ENCODE results near the gene FGD2. TPM values are rescaled to one million over a fixed set of nuclear protein-coding genes. Genes with fewer than 3 reads are reported as not detected.

The FGD2 gene
- total and polyA plus RNA-seq, 9 of the 15 experiments (the other 6 are each of a cell fraction or from before 2014, with no cell fraction given) = 0.09 TPM; not detected in 8

DNA sequence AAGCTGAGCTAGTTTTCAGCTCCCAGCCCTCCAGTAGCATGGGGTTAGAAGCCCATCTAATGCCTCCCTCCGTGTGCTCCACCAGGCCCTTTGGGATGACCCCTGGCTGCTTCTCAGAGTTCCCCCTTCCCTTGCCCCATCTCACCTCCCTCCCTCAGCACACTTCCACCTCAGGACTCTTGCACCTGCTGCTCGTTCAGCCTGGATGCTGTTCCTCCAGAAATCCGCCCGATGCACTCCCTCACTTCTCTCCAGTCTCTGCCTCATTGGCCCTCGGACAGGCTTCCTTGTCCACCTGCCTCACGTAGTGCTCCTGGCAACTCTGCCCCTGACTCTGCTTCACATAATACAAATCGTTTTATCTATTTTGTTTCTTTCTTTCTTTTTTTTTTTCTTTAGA, 26.8 kb downstream of the FGD2 start:
- peaks cover 12% of the 10 kb centered on the region for H3K9me3 ChIP-seq (replicated peaks; ENCODE audit: control insufficient read depth, insufficient read depth, low read depth, low read length)
- no TSS peak for BruUV-seq (replicated peaks)
- no peak for ATAC-seq
- peaks cover 15 to 44% of the 10 kb centered on the region in 2 experiments for H3K4me1 ChIP-seq (replicated peaks in 1 of 2; ENCODE audit: control insufficient read depth in 2 of 2, insufficient read depth in 2 of 2, low read length in 2 of 2)
- ChIA-PET CTCF (ENCODE audit: low intra/inter-chr PET ratio) (interaction anchor here (0.6 kb wide), 1 partner anchor 121 kb away, joined by 4 read pairs; no protein-coding TSS in a partner anchor), POLR2A (interaction anchor here (0.9 to 7.6 kb wide), 4 partner anchors 17 to 226 kb away, joined by 3 to 128 read pairs (median 3); partner anchors contain the start of genes PIM1 and TMEM217)
- no peak overlapping the region for H3K4me3 ChIP-seq
- H3K36me3 ChIP-seq (ENCODE audit: control insufficient read depth, insufficient read depth, low read length) = no peaks in the 10 kb centered on the region
- no peak overlapping the region for H3K4me2 ChIP-seq (ENCODE audit: insufficient read depth, low read length)
- peak overlapping the region in 1 of 2 experiments; percentile 62; a peak in 1 of 4 replicates for H3K9ac ChIP-seq (ENCODE audit: insufficient read depth in 1 of 2, low read depth in 2 of 2, low read length in 2 of 2)
- WGBS (ENCODE audit: insufficient coverage, low coverage, missing lambda C conversion rate) = 76% methylated on average over 7 of the region's 7 CpGs
- H2AFZ ChIP-seq (ENCODE audit: low read depth, low read length) = no peak overlapping the region
- H3K27me3 ChIP-seq (ENCODE audit: control insufficient read depth in 2 of 2, insufficient read depth in 2 of 2, low read length in 2 of 2) = no peaks in the 10 kb centered on the region
- FAIRE-seq = no peak
- peak; percentile 41; the same call in 1 of the 2 replicates for TF ChIP-seq BCOR (IDR thresholded peaks at IDR 0.05)
- TF ChIP-seq, protein P1, sequence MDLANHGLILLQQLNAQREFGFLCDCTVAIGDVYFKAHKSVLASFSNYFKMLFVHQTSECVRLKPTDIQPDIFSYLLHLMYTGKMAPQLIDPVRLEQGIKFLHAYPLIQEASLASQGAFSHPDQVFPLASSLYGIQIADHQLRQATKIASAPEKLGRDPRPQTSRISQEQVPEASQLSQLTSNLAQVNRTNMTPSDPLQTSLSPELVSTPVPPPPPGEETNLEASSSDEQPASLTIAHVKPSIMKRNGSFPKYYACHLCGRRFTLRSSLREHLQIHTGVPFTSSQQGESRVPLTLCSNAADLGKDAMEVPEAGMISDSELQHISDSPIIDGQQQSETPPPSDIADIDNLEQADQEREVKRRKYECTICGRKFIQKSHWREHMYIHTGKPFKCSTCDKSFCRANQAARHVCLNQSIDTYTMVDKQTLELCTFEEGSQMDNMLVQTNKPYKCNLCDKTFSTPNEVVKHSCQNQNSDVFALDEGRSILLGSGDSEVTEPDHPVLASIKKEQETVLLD (IDR thresholded peaks at IDR 0.05) = no peak
- TF ChIP-seq SMARCA5 (IDR thresholded peaks at IDR 0.05) = 0 out of 2 replicates have a peak, but pooled peaks have one; percentile 50
- no peak for TF ChIP-seq KLF13 (tag; IDR thresholded peaks at IDR 0.05; ENCODE audit: borderline replicate concordance, low read depth)
- peak; percentile 55 for TF ChIP-seq RBM25 (IDR thresholded peaks at IDR 0.05; ENCODE audit: low read depth, low read length, severe bottlenecking)
- in situ Hi-C loops (cut with MboI) (no loop called here), intact Hi-C loops (cut with micrococcal nuclease) (no loop called here)
- no peak overlapping the region for H3K27ac ChIP-seq (ENCODE audit: extremely low read depth, low read depth, low read length)
- H3K9me1 ChIP-seq (ENCODE audit: control insufficient read depth, insufficient read depth, low read length) = no peaks in the 10 kb centered on the region
- no peak for DNase-seq (ENCODE audit: extremely low read depth in 1 of 4, low spot score in 3 of 4)
- H3K79me2 ChIP-seq (ENCODE audit: control insufficient read depth, insufficient read depth, low read length) = no peaks in the 10 kb centered on the region
- no peaks in the 10 kb centered on the region for H4K20me1 ChIP-seq (replicated peaks; ENCODE audit: control insufficient read depth, insufficient read depth, low read length)
